DMS53 (cell line): Measurements from ENCODE around the gene KANK2.
A peak's percentile ranks its signal among the peaks of the same experiment; 100 is the strongest.
"Not testable (repeated sequence)": the region's sequence is repeated elsewhere in the genome, so short reads cannot be mapped to it uniquely, and the experiment has no call there.

Source experiments
- DNase-seq: peaks from one replicate; lab custom pipeline; 2025; lab: John Stamatoyannopoulos, UW

Gene KANK2

DNA sequence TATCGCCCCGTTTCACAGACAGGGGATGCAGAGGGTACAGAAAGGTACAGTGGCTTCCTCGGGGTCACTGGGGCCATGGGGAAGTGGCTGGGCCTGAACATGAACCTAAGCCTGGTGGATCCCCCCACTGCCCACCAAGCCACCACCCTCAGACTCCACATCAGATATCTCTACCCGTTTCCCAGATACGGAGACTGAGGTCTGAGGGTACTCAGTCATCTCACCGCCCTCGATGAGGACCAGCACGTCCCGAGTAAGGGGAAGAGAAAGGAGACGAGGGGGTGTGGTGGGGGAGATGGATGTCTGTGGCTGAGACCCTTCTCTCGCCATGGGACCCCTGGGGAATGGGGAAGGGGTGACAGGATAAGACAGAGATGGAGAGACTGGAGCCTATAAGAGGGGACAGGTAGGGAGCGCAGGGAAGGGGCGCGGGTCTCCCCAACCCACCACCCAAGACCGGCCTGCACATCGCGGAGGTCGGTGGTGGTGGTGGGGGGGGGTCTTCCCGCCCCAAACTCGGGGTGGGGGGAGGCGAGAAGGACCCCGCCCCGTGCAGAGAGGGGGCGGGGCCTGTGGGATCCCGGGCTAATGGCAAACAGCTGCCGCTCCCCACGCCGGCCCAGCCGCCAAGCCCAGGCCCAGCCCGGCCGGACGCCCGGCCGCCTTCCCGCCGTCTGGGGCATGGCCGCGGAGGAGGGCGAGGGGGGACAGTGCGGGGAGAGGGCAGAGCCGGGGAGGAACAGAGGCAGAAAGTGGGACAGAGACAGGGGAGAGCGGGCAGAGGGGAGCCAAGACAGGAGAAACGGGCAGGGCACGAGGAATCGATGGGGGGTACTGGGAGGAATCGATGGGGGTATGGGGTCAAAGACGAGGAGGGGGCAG is 698 bp downstream of the KANK2 start:
- peak; percentile 63 for DNase-seq

DNA sequence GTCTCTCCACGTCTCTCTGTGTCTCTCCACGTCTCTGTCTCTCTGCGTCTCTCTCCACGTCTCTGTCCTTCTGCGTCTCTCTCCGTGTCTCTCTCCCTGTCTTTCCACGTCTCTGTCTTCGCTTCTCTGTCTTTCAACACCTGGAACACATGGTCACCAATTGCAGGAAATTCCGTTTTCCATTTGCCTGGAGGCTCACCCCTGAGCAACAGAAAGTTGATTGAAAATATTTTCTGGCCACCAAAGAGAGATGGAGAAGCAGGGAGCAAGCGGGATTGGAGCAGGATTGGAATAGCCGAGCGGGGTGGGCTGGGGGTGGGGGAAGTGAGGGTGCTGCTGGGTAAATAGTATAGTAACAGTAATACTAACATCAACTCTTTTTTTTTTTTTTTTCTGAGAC is 1.7 kb downstream of the KANK2 start:
- no peak for DNase-seq

DNA sequence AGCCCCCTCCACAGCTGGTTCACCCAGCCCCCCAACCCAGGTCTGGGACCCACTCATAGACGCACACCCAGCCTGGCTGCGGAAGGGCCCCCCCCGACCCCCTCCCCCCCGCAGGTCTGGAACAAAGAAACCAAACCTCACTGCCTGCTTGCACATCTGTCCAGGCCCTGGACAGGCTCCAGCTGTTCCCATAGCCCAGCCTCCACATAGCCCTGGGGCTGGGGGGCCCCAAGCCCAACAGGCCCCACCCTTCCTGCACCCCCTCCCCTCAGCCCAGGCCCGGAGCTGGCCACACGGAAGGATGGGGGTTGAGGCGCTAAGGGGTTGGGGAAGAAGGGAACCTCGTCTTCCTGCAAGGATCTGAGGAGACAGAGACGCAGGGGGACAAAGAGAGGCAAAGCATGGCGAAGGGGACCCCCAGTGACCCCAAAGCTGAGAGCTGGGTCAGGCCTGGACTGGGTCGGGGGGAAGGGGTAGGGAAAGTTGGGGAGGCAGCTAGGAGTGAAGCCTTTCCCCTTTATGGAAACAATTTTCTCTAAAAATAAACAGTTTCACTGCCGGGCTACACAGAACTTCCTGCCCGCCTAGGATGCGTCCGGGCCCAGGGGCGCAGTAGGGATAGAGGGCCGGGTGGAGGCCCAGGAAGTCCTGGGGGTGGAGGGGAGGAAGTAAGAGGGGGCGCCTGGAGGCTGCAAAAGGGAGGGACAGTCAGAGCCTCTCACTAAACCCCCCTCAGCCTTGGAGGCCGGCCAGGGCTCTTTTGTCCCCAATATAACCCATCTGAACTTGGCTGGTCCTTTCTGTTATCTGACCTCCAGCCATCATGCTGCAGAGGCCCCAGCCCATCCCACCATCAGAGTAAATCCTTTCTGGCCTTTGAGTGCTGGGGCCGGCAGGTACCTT is 2.4 kb downstream of the KANK2 start:
- no peak for DNase-seq

DNA sequence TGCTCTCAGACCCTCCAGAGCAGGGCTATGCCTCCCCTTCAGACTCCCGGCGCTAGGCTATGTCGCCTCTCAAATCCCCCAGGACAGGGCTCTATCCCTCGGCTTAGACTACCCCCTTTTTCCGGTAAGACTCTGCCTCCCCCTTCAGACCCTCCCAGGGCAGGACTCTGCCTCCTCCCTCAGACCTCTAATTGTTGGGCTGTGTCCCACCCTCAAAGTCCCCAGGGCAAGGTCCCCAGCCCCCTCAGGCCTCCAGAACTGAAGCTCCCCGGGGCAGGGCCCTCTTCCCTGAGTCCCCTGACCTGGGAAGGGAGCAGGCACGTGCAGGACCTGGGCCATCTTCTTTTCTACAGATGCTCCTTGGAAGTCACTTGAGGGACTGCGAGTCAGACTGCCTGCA is 3.2 kb downstream of the KANK2 start:
- no peak for DNase-seq

DNA sequence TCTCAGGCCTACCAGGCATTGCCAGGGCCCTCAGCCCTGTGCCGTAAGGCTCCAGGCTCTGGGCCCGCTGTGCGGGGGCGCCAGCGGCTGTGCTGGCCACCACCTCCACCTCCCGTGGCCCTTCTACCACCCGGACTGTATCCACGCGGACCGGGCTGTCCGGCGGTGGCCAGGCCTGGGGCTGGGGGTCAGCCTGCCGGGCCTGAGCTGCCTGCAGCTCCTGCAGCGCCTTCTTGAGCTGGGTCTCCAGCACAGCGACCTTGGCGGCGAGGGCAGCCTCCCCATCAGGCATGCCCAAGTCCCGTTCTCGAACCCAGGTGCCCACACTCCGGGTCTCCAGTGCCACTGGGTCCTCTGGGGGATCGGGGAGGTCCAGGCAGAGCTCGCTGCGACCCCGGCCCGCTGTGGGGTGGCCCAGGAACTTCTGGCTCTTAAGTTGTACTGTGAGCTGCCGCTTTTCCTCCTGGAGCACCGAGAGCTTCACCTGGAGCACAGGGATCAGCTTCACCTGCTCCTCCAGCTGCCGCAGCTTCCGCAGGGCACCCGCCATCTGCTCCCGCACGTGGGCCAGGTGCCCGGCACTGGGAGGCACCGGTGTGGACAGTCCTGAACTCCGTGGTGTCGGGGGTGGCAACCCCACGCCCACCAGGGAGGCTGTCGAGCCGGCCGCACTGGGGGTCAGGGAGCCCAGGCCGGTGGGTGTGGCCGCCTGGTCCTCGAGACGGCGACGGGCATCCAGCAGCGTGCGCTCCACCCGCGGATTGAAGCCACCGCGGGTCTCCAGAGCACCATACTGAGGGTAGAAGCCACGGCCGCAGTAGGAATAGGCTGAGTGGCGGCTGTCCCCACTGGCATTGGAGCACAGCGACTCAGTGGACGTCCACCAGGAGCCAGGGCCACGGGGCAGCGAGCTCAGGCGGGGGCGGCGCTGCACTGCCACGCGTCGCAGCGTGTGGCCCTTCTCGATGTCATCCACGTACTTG is 4.1 kb downstream of the KANK2 start:
- DNase-seq, result no peak

DNA sequence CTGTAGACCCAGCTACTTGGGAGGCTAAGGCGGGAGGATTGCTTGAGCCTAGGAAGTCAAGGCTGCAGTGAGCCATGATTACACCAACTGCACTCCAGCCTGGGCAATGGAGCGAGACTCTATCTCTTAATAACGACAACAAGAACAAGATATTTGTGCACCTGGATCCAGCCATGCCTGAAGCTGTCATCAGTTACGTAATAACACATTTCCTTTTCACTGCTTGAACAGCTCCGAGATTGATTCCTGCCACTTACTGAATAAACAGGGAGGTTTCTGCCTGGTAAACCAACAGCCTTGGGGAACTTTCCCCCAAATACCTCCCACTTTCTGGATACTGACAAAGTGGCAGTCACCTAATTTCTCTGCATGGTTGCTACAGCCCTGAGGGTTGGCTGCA is 5.4 kb downstream of the KANK2 start:
- no peak for DNase-seq

DNA sequence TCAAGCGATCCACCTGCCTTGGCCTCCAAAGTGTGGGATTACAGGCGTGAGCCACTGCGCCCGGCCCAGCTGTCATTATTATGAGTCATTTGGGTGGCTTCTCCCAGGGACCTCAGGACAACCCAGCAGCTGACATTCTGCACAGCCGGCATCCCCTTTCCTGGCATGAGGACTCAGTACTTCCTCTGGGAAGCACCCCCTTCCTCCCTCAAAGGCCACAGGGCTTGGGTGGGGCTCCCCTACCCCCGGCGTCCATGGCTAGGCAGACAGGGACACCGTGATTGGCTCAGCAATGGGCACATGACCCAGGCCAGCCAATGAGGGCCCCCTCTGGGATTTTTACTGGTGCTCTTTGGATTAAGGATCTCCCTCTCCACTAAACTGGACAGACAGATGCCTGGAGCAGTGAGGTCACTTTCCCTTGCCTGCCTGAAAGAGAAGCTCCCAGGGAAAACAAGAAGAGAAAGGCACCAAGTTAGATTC is 6.0 kb downstream of the KANK2 start:
- DNase-seq, result peak; percentile 39

DNA sequence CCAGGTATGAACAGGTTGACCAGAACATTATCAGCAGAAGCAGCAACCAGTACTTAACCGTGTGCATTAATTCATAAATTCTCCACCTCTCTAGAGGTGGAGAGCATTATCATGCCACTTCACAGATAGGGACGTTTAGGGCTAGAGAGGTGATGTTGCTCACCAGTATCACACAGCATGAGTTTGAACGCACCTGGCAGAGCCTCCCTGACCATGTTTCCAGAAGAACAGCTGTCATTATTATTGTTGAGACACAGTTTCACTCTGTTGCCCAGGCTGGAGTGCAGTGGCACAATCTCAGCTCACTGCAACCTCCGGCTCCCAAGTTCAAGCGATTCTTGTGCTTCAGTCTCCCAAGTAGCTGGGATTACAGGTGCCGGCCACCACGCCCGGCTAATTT is 6.8 kb downstream of the KANK2 start:
- DNase-seq, result no peak

DNA sequence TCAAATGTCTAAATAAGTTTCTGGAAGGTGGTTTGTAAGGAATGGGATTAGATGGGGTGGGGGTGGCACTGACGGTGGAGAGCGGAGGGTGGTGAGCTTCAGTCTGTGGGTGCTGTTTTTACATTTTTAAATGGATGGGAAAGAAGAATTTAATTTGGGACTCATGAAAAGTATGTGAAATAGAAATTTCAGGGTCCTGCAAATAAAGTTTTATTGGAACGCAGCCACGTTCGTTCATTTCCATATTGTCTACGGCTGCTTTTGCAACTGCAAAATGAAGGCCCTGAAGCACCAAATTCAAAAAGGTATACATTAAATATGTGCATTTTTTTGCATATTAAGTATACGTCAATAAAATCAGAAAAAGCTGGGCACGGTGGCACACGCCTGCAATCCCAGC is 9.9 kb downstream of the KANK2 start:
- DNase-seq, result no peak

DNA sequence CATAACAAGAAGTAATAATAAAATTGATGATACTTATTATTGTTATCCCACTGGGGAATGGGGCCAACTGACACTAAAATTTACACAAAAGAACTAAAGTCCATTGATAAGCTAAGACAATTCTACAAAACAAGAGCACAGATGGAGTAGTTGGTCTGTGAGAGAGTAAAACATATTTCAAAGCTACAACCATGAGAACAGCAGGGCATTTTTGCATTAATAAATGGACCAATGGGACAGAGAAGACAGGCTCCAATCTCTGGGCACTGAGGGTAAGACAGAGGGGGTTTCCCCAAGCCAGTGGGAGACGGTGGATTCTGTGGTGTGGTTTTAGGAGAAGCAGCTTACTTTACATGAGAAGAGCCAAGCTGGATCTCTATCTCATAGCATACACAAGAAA is 14.4 kb downstream of the KANK2 start:
- DNase-seq, result no peak

DNA sequence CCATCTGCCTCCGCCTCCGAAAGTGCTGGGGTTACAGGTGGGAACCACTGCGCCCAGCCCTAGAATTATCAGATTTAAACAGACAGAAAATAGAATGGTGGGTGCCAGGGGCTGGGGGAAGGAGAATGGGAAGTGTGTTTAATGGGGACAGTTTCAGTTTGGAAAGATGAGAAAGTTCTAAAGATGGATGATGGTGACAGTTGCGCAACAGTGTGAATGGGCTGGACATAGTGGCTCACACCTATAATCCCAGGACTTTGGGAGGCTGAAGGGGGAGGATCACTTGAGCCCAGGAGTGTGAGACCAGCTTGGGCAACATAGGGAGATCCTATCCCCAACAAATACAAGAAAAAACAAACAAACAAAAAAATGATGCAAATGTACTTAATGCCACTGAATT is 15.9 kb downstream of the KANK2 start:
- DNase-seq, result no peak

DNA sequence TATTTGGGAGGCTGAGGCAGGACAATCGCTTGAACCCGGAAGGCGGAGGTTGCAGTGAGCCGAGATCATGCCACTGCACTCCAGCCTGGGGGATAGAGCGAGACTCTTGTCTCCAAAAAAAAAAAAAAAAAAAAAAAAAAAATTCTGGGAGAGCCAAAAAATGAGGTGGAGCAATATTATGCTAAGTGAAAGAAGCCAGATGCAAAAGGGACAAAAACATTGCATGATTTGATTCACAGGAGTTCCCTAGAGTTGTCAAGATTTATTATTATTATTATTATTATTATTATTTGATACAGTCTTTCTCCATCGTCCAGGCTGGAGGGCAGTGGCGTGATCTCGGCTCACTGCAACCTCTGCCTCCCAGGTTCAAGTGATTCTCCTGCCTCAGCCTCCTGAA is 16.4 kb downstream of the KANK2 start:
- DNase-seq, result not testable (repeated sequence)

DNA sequence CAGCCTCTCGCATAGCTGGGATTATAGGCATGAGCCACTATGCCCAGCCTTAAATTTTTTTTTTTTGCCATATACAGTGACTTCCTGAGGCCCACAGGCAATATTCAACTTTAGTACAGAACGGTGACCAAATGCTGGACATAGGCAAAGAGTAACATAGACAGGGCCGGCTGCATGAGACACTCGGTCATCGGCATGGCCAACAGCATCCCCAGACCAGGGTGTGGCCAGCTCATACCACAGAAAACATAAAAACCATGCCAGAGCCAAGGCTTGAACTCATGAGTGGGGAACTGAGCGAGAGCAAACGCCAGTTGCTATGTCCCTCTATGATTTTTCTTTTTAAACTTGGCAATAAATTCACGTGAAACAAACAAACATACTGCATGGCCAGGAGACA is 17.0 kb downstream of the KANK2 start:
- no peak for DNase-seq

DNA sequence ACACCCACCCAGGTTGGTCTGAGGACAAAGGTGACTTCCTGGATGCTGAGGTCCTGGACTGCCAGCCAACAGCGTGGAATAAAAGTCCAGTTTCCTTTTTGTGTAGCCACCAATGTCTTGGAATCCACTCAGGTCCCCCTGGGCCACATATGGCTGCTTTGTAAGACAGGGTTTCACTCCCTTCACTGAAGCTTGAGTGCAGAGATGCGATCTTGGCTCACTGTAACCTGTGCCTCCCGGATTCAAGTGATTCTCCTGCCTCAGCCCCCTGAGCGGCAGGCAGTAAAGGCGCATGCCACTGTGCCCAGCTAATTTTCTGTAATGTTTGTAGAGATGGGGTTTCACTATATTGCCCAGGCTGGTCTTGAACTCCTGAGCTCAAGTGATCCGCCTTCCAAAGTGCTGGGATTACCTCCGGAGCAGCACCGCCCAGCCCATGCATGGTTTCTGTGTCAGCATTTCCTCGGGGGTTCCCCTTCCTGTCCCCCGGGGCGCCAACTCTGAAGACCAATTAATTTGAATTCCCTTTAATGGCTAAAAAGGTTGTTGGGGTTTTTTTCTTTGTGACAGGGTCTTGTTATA is 17.5 kb downstream of the KANK2 start:
- no peak for DNase-seq

DNA sequence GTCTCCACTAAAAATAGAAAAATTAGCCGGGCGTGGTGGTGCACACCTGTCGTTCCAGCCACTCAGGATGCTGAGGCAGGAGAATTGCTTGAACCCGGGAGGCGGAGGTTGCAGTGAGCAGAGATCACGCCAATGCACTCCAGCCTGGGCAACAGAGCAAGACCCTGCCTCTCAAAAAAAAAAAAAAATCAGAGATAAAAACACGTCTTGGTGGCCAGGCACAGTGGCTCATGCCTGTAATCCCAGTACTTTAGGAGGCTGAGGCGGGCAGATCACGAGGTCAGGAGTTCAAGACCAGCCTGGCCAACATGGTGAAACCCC is 18.2 kb downstream of the KANK2 start:
- DNase-seq, result not testable (repeated sequence)

DNA sequence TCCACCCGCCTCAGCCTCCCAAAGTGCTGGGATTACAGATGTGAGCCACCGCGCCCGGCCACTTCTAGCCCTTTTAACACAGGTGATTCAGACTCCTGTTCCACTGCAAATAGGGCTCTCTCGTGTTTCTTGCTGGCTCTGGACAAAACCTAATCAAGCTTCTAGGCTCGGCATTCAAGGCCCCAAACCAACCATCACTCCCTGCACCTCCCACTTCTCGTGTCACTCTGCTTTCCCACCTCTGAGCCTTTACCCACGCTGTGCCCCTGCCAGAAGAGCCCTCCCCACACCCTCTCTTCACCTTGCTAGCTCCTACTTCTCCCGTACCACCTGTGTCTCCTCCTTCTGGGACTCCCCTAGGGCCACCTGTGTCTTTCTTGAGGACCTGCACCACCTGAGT is 19.8 kb downstream of the KANK2 start:
- no peak for DNase-seq

DNA sequence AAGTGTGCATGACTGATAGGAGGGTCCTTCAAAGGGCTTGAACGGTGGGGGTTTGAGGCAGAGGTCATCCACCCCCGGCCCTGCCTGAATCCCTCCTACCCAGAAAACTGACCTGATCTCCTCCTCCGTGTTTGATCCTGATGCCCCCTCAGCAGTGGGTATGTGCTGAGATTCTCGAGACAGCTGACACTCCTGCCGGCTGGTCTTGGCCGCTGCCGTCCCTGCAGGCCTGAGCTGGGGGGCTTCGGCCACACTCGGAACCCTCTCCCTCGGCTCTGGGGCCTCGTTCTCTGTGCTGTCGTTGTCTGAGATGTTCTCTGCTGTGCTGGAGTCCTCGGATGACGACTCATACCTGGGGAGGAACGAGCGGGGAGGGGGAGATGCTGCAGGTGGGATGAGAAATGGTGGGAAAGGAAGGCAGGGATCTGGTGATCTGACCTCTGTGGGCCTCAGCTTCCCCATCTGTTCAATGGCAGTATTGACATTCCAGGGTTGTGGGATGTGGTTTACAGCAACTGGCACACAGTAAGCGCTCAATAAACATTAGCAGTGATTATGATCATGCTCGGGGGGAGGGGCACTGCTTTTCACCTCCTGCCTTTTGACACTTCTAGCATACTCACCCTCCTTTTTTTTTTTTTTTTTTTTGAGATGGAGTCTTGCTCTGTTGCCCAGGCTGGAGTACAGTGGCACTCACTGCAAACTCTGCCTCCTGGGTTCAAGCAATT is 20.7 kb downstream of the KANK2 start:
- no peak for DNase-seq

DNA sequence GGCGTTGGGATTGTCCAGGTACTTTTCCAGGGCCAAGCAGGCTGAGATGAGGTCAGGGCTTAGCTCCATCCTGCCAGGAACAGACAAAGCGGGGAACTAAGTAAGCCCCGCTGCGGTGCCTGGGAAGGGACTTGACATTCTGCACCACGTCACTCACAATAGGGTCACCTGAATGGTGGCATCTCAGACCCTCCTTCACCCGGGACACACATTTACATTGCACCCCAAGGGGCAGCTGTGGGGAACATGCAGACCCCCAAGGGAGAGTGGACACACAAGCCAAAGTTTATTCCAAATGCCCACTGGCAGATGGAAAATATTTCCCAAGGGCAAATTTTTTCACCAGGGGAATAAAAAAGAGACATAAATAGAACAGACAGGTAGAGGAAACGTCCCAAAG is 21.4 kb downstream of the KANK2 start:
- DNase-seq, result no peak

DNA sequence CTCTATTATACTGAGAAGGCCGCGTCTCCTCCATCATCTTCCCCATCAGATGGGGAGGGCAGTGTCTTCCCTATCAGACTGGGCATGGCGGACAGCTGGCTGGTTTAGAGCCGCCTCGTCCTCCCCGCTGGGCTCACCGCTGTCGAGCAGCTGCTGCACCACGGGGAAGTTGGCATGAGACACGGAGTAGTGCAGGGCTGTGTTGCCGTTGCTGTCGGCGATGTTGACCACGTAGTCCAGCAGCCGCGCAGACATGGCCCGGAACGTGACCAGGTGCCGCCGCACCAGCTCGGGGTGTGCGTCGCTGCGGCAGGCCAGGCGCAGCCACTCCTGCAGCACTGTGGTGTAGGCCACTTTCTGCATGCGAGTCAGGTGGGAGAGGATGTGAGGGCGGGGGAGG is 23.0 kb downstream of the KANK2 start:
- no peak for DNase-seq

DNA sequence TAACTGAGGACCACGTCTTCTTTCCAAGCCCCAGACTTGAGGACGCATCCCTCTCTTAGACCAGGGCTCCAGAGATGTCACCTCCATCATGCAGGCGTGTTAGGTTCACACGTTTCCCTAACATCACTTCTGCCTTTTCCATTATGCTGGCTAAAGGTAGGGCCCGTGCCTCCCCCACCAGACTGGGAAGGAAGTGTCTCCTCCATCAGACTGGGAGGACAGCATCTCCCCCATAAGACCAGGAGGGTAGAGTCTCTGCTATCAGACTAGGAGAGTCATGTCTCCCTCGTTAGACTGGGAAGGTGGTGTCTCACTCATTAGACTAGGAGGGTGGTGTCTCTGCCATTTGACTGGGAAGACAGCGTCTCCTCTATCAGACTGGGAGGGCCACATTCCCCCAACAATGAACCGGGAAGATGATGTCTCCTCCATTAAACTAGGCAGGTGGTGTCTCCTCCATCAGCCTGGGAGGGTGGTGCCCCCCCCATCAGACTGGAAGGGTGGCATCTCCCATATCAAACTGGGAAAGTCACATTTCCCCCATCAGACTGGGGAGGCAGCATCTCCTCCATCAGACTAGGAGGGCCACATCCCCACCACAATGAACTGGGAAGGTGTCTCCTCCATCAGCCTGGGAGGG is 23.7 kb downstream of the KANK2 start:
- DNase-seq, result no peak
